ENCODE results near the gene NUB1.

NUB1 gene

DNA sequence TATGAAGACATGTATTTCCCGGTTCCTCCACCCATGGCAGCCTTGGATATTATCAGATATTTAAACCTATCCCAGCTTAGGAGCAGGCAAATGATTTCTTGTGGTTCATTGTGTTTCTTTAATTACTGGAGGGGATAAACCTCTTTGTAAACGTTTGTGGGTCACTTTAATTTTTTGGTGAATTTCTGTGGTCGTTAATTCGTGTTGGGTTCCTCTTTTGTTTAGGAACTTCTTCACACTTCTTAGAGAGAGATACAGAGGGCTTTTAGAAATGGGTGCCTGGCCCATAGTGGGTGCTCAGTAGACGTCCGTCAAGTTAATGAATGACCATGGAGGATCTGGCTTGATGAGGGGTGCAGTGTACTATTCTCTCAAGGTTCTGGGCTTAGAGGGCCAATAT is 27.2 kb upstream of the NUB1 start:
- DNase-seq: peak; percentile 69

DNA sequence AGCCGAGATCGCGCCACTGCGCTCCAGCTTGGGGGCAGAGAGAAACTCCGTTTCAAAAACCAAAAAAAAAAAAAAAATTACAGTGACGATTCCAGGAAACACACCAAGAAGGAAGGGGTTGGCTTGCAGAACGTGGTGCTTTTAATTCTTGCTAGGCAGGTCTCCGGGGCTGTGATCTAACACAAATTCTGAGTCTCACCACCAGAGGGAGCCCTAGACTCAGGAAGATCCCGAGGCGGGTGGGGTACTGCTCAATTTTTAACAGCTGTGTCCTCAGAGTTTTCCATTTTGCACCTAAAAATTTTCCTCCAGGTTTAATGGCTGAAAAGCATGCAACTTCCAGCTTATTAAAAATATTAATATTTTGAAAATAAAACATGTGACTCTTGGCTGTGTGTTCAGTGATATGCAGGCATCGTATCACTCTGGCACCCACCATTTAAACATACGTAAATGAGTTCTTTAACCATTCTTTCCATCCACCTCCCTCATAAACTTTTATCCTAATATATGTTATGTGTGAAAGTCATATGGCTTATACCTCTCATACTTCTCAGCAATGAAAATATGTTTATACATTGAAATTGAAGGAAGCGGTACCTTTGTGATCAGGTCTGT is 26.5 kb upstream of the NUB1 start:
- DNase-seq: peak; percentile 61

DNA sequence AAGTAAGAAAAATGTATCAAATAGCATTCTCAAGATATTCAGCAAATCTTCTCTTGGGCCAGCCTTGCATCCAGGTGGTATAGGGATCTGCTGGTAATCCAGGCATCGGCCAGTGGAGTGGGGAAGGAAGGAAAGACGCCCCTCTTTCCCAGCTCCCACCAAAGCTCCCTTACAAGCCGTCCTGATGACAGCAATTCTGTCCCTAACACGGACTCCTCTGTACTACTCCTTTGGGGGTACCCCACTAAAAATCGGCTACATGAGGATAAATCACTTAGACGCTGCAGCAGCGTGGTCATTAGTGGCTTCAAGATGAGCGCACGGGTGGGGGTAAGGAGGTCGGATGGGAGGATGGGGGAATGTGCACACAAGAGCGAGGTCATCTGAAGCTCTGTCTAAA is 24.7 kb upstream of the NUB1 start:
- no peak for DNase-seq

DNA sequence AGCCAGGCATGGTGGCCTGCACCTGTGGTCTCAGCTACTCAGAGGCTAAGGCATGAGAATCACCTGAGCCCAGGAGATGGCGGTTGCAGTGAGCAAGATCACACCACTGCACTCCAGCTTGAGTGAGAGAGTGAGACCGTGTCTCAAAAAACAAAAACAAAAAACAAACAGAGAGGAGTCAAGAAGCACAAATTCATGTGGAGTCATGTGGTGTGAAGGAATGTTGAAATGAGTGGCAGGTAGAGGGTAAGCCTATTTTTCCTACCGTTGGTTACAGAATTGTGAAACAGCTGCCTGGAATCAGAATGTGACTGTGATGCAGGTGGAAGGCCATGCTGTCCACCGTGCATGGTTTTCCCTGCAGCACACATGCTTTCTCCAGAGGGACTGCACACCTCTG is 23.7 kb upstream of the NUB1 start:
- no peak for DNase-seq

DNA sequence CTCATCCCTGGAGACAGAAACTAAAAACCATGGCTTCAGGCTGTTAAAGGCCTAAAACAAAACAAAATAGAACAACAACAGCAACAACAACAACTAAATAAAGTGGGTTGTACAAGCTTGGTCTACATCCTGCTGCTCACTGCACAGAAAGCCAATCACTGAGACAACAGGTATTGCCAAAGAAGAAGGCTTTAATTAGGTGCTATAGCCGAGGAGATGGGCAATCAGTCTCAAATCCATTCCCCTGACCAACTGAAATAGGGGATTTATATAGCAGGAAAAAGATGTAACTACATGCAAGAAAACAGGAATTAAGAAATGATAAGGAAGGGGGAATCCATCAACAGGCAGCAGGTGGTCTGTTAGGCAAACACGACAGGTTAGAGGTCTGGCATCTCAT is 22.4 kb upstream of the NUB1 start:
- no peak for DNase-seq

DNA sequence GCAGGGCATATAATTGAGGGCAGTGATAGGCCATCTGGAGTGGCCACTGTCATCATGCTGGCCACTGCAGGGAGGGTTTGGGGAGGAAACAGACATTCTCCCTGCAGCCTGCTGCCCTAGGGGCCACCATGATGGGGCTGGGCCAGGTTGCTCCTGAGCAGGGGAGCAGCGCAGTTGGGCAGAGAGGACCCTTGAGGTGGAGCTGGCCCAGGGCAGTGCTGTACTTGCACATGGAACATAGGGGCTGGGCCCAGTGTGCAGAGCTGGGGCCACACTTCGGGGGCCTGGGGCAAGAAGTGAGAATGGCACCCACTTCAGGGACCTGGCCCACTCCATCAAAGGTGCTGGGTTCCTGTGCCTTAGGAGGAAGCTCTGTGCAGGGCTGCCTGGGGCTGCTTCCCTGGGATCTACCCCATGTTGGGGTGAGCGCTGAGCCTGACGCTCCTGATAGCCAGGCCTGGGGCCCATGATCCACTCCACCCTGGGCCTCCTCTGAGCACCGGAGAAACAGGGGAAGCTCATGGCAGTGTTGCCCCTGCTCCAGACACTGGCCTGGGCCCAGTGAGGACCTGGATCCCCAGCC is 21.3 kb upstream of the NUB1 start:
- DNase-seq: no peak

DNA sequence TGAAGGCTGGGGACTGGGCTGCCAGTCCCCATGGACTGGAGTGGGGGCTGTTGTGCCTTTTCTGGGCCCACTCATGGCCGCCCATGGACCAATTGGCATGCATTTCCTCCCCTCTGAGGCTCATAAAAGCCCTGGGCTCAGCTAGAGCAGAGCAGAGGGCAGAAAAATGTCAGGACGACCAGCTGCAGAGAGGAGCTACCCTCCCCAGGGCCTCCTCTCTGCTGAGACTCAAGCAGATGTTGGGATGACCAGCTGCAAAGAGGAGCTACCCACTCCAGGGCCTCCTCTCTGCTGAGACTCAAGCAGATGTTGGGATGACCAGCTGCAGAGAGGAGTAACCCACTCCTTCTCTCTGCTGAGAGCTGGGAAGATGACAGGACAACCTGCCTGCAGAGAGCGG is 20.3 kb upstream of the NUB1 start:
- no peak for DNase-seq

DNA sequence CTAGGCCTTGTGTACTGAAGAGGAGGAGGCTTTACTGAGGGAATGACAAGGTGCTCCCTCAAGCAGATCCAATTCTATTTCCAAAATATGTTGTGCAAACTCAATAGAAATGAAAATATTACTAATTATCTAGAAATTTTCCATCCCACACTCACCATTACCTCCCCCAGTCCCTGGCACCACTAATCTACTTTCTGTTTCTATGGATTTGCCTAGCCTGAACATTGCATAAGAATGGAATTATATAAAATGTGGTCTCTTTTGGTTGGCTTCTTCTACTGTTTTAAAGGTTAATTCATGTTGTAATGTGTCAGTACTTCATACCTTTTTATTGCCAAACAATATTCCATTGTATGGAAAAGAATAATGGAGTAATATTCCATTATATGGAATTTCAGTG is 18.7 kb upstream of the NUB1 start:
- DNase-seq: no peak

DNA sequence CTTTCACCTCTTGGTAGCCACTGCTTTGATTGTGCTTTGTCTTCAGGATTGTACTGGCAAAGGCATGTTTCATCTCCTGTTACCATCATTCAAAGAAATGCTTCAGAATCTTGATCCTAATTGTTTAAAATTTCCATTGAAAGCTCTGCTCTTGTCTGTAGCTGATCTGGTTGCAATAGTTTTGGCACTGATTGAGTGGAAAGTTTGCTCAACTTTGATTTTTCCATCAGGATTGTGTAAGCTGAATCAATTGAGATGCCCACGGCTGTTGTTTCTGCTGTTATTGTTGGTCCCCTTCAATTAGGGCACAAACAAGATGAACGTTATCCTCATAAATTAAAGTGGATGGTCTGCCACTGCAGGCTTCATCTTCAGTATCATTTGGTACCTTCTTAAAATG is 14.6 kb upstream of the NUB1 start:
- DNase-seq: no peak

DNA sequence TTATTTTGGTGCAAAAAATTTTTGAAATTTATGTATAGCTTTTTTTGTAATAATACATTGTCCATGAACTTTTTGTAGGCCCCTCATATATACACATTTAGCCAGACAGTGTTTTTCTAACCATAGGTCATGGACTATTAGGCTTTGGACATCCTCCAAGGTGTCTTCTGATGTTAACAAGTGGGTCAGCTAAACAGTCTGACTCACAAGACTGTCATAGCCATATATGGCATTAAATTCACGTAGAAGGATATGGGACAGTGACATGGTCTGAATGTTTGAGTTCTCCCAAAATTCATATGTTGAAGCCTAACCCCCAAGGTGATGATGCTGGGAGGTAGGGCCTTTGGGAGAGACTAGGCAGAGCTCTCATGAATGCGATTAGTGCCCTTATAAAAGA is 14.0 kb upstream of the NUB1 start:
- no peak for DNase-seq

DNA sequence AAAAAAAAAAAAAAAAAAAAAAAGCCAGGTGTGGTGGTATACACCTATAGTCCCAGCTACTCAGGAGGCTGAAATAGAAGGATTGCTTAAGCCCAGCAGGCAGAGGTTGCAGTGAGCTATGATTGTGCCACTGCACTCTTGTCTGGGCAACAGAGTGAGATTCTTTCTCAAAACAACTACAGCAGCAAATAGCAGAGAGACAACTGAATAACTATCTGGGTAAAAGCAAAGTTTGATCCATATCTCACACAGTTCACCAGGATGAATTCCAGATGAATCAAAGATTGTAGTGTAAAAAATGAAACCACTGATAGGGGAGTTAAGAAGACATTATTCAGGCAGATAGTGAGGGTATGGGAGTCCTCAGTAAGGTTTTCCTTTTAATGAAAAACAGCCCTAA is 11.4 kb upstream of the NUB1 start:
- DNase-seq: no peak

DNA sequence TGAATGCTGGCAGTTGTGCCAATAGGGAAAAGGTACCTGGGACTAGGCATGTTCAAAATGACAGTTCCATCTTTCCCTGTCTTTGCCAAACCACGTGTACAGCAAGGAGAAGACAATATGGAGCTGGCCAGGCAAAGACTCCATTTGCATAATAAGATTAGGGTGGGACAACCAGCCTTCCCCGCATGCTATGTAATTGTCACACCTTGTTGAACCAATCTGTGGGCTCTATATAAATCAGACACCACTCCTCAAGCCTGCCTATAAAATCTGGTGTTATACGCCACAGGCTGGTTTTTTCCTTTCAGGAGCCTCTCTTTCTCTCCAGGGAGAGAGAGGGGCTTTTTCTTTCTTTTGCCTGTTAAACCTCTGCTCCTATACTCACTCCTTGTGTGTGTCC is 11.0 kb upstream of the NUB1 start:
- no peak for DNase-seq

DNA sequence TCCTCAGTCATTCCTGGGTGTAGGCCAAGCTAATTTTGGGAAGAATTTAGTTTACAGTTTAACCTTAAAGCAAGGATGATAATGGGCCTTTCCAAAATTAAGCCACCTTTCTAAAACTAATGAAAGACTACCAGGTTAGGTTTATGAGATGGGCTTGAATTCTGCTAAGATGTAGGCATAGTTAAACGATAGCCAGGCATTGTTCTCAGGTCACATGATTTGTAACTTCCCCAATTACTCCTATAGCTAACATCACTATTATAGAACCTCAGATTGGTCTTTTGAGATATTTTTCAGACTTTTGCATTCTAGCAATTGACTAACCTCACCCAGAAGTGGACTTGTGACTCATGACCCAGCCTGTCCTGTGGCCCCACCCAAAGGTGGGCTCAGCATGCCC is 7.0 kb upstream of the NUB1 start:
- no peak for DNase-seq

DNA sequence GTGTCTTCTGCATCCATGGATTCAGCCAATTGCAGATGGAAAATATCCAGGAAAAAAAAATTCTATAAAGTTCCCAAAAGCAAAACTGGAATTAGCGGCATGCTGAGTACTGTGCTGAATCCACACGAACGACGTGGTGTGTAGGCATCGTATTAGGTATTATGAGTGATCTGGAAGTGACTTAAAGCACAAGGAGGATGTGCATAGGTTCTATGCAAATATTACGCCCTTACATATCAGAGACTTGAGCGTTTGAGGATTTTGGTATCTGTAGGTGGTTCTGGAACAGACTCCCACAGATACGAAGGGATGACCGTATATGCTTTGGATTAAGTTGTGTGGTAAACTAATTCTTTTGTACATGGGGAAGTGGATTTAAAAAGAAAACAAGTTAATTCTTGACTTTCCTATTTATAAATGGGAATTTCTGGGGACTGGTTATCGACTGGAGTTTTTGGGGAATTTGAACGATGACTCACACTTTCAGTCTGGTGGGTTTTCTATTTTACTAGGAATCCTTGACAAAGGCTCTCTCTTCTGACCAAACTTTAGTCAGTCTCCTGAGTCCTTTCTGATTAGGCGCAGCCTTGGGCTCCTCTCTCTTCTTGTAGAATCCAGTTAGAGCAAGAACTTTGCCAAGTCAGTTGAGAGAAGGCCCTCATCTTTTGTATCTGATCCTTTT is 5.4 kb upstream of the NUB1 start:
- no peak for DNase-seq

DNA sequence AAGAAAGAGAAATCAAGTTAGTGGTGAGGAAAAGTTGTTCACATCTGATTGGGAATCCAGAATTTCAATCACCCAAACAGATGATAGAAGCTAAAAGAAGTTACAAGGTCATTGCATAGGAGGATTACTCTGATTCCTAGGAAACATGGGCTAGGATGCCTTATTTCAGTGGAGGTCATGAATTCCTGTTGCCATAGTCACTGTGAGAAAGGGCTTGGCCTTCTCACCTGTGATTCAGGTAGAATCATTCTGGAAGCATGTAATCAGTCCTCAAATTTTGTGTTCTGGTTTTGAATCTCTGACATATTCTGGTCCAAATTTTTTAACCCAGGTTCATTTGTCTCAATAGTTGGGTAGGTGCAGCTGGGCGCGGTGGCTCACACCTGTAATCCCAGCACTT is 4.3 kb upstream of the NUB1 start:
- no peak for DNase-seq

DNA sequence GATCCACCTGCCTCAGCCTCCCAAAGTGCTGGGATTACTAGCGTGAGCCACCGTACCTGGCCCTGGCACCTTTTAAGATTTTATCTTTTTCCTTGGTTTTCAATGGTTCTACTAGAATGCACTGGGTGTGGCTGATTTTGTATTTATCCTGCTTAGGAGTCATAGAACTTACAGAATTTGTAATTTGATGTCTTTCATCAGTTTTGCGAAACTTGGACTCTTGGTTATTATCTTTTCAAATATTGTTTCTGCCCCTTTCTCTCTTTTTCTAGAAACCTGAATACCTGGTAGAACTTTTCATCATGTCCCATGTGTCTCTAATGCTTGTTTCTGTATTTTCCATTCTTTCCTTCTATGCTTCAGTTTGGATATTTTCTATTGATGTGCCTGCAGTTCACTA is 2.8 kb upstream of the NUB1 start:
- DNase-seq: no peak

DNA sequence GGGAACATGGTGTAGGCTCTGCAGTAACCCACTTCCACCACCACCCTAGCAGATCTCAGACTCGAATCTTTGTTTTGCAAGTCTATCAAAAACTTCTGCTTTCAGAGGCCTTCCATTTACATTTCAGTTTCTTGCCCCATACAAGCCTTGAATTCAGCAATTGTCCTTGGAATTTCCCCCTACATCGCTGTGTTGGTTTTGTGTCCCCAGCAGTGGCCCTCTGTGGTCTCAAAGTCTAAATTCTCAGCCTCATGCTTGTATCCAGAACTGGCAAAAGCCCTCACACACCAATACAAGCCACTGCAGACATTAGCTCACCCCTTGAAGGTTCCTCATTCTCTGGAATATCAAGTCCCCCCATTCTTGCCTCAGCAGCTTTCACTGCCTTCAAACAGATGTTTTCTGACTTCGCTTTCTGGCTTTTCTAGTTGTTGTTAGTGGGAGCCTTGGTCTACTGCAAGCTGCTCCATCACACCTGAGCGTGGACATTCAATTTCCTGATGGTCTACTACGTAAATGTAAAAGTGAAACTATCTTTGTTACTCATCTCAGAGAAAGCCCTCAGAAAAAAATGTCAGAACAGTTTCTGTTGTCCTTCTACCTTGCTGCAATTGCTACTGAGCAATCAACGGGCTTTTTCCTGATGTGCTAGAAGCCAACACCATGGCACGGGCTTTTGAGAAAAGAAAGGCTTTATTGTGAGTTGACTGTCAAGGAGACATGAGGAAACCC is 1.8 kb upstream of the NUB1 start:
- DNase-seq: peak; percentile 92

DNA sequence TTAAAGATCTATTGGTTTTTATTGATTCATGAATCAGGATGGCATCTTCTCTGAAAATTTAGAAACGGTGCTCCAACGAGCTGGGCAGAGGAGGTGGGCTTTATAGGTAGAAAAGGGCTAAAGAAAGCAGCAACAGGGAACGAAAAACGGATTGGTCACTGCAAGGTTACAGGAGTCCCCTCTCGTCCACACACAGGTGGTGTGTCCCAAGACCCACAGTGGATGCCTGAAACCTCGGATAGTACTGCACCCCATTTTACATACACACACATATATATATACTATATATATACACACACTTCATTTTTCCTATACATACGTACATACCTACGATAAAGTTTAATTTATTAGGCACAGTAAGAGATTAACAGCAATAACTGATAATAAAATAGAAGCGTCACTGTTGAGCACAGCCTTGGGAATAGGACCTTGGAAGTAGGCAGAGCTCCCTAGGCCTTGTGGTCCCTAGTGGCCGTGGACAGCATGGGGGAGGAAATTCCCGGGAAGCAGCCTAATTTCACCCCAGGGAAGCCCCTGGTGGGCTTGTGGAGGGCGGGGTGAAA is 737 bp upstream of the NUB1 start:
- no peak for DNase-seq

DNA sequence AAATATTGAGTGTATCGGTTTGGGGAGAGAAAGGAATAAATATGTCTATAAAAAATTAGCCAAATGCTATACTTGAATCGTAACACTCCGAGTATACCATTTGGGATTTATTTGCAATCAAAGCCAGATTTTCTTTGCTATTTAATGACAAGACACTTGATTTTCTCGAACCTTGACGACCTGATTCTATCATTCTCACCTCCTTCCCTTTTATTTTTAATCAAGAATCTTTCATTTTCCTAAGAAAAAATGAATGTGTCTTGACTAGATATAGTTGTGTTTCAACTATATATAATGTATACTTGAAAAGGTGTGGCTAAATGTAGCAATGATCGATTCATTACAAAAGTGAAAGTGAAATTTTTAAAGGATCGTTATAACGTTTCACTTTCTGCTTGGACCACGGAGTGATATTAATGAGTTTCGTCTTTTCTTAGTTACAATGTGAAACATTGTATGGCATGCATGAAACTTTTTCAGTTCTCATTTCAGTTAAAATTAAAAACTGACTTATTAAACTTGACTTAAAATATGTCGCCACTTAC is 562 bp downstream of the NUB1 start:
- peak; percentile 53 for DNase-seq

DNA sequence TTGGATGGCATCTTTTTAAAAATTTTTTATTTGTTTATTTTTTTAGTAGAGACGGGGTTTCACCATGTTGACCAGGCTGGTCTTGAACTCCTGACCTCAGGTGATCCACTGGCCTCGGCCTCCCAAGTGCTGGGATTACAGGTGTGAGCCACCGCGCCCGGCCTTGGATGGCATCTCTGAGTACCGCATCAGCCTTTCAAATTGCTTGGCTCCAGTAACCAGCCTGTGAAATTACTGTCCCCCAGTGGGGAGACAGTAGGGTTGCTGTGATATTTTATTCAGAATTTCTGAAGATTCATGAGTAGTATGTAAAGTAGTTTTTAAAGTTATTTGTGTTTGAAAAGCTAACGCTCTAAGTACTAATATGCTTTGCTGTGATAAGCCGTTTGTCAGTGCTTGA is 1.2 kb downstream of the NUB1 start:
- DNase-seq: no peak

DNA sequence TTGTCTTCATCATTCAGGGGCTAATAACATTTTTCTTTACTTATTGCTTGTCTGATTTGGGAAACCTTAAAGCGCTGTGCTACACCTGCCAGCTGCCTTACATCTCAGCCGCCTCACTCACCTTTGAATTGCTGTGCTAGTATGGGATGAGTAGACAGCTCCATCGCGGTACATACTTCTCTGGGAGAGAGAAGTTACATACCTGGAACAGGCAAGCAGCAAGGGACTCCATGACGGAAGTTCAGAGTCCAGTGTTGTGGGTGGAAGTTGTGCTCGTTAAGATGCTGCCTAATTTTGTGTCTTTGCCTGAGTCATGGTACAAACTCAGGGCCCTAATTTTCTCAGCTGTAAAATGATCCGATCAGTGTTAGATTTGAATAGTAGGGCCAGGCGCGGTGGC is 1.9 kb downstream of the NUB1 start:
- no peak for DNase-seq

DNA sequence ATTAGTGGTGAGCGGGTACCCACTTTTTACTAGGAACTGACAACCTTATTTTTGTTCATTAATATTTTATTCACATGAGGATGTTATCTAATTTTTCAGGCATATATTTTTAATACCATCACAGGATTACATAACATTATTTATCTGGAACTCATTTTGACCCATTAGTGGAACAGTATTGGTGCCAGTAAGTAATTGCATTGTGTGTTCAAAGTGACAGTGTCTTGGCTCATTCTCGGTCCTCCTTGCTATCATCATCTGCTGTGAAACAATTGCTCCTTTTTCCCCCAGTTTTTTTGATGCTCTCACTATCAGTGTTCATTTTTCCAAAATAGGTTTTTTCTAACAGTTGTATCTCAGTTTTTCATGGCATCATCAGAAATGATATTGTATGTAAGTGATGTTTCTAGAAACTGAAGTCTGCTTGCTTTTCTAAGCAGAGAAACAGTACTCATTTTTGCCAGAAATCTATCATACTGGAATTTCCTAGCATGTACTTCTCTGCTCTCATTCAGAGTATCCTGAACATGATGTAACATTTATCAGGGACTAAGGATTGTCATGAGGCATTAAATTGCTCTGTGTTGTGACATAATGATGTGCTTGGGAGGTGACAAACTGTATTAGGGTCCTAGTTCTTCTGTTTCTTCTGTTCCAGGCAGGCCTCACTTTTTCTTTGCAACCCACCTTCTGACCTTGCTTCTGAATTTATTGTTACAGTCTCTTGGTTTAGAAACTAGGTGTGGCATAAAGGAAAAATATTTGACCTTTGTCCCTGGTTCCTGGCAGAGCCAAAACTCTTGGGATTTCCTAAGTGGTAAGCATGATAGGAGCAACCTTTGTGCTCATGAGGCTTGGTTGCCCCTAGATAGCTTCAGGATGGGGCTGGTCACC is 4.2 kb downstream of the NUB1 start:
- DNase-seq: no peak

DNA sequence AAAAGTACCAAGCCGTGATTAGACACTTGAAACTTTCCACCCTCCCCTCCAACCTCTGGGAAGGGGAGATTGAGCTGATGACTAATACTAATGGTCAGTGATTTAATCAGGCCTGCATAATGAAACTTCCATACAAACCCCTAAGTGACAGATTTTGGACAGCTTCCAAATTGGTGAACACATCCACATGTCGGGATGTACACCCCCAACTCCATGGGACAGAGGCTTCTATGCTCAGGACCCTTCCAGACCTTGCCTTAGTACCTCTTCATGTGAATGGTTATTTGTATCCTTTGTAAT is 4.8 kb downstream of the NUB1 start:
- DNase-seq: no peak
